HEK293 (cell line): Measurements from ENCODE around the gene ASIC3.
A peak's percentile ranks its signal among the peaks of the same experiment; 100 is the strongest.

Experiments used
- CTCF ChIA-PET: fragments of 350-600 bp; formaldehyde crosslinking; extraction: SDS; loops from one replicate; lab custom pipeline; 2021; ENCODE audit warnings: antibody characterized with exemption; lab: Yijun Ruan, JAX
- POLR2A ChIA-PET: fragments of 300-600 bp; formaldehyde crosslinking; extraction: SDS; loops from one replicate; lab custom pipeline; 2020; ENCODE audit warnings: antibody characterized with exemption, inconsistent platforms; lab: Yijun Ruan, JAX
- H3K27ac ChIP-seq: fragments of 200-500 bp; sonication (Bioruptor generic); 2 replicates; pipeline ENCODE4 v1.5.1; 2014; ENCODE audit warnings: low read depth, low read length, control low read depth, inconsistent platforms; ENCODE audit errors: extremely low read depth
- H3K36me3 ChIP-seq, 2 experiments: fragments of 200-500 bp in 1 of 2; sonication (Bioruptor generic) in 1 of 2; 1 replicate in 1 of 2; 2 replicates in 1 of 2; pipeline ENCODE4 v1.5.1; 2014 to 2017; ENCODE audit warnings: inconsistent platforms in 2 of 2, low read length in 2 of 2; ENCODE audit not compliant: control insufficient read depth in 2 of 2, insufficient read depth in 1 of 2
- H3K4me1 ChIP-seq: fragments of 200-500 bp; sonication (Bioruptor generic); 2 replicates; pipeline ENCODE4 v1.5.1; 2014; ENCODE audit warnings: mild to moderate bottlenecking, low read length, inconsistent platforms; ENCODE audit not compliant: control insufficient read depth, insufficient read depth
- H3K4me3 ChIP-seq: 2 replicates; pipeline ENCODE4 v1.5.1; 2011; ENCODE audit warnings: low read depth, mild to moderate bottlenecking, control low read depth, low read length, moderate library complexity
- H3K9me3 ChIP-seq: fragments of 200-500 bp; sonication (Bioruptor generic); 2 replicates; pipeline ENCODE4 v1.5.1; 2014; ENCODE audit warnings: low read depth, low read length, inconsistent platforms; ENCODE audit not compliant: control insufficient read depth, insufficient read depth
- ATF2 ChIP-seq: fragments of 450-650 bp; formaldehyde crosslinking; IDR thresholded peaks from 2 replicates; pipeline ENCODE4 v1.5.1; 2016; ENCODE audit warnings: missing biosample characterization, missing genetic modification characterization, low read depth
- EGR2 ChIP-seq: fragments of 450-650 bp; formaldehyde crosslinking; IDR thresholded peaks from 2 replicates; pipeline ENCODE4 v1.5.1; 2016; ENCODE audit warnings: low read depth, missing biosample characterization, missing genetic modification characterization
- GLIS1 ChIP-seq: fragments of 450-650 bp; formaldehyde crosslinking; IDR thresholded peaks from 2 replicates; pipeline ENCODE4 v1.5.1; 2016; ENCODE audit warnings: missing biosample characterization, missing genetic modification characterization
- GLIS2 ChIP-seq: fragments of 450-650 bp; formaldehyde crosslinking; IDR thresholded peaks from 2 replicates; pipeline ENCODE4 v1.5.1; 2016; ENCODE audit warnings: missing biosample characterization, missing genetic modification characterization
- KLF9 ChIP-seq: fragments of 450-650 bp; formaldehyde crosslinking; IDR thresholded peaks from 2 replicates; pipeline ENCODE4 v1.5.1; 2016; ENCODE audit warnings: missing biosample characterization, missing genetic modification characterization, low read depth
- OSR2 ChIP-seq: fragments of 450-650 bp; formaldehyde crosslinking; IDR thresholded peaks from 2 replicates; pipeline ENCODE4 v1.5.1; 2016; ENCODE audit warnings: missing biosample characterization, missing genetic modification characterization
- PRDM6 ChIP-seq: fragments of 450-650 bp; formaldehyde crosslinking; IDR thresholded peaks from 2 replicates; pipeline ENCODE4 v1.5.1; 2017; ENCODE audit warnings: missing biosample characterization, missing genetic modification characterization
- SP3 ChIP-seq: fragments of 450-650 bp; formaldehyde crosslinking; IDR thresholded peaks from 2 replicates; pipeline ENCODE4 v1.5.1; 2016; ENCODE audit warnings: missing biosample characterization, missing genetic modification characterization
- WT1 ChIP-seq: fragments of 450-650 bp; formaldehyde crosslinking; IDR thresholded peaks from 2 replicates; pipeline ENCODE4 v1.5.1; 2016; ENCODE audit warnings: missing biosample characterization, missing genetic modification characterization
- ZBTB17 ChIP-seq: fragments of 450-650 bp; formaldehyde crosslinking; IDR thresholded peaks from 2 replicates; pipeline ENCODE4 v1.5.1; 2016; ENCODE audit warnings: missing biosample characterization, missing genetic modification characterization
- ZBTB20 ChIP-seq: fragments of 450-650 bp; formaldehyde crosslinking; IDR thresholded peaks from 2 replicates; pipeline ENCODE4 v1.5.1; 2016; ENCODE audit warnings: missing biosample characterization, missing genetic modification characterization
- ZBTB48 ChIP-seq: fragments of 450-650 bp; formaldehyde crosslinking; IDR thresholded peaks from 2 replicates; pipeline ENCODE4 v1.5.1; 2016; ENCODE audit warnings: missing biosample characterization, missing genetic modification characterization
- ZFP3 ChIP-seq: fragments of 450-650 bp; formaldehyde crosslinking; IDR thresholded peaks from 2 replicates; pipeline ENCODE4 v1.5.1; 2016; ENCODE audit warnings: low read depth, missing biosample characterization, missing genetic modification characterization
- ZFP41 ChIP-seq: fragments of 450-650 bp; formaldehyde crosslinking; IDR thresholded peaks from 2 replicates; pipeline ENCODE4 v1.5.1; 2016; ENCODE audit warnings: missing biosample characterization, missing genetic modification characterization, borderline replicate concordance
- ZFP69B ChIP-seq: fragments of 450-650 bp; formaldehyde crosslinking; IDR thresholded peaks from 2 replicates; pipeline ENCODE4 v1.5.1; 2016; ENCODE audit warnings: missing biosample characterization, missing genetic modification characterization
- ZNF140 ChIP-seq: fragments of 450-650 bp; formaldehyde crosslinking; IDR thresholded peaks from 2 replicates; pipeline ENCODE4 v1.5.1; 2016; ENCODE audit warnings: missing biosample characterization, missing genetic modification characterization
- ZNF335 ChIP-seq: fragments of 450-650 bp; formaldehyde crosslinking; conservative IDR thresholded peaks from 2 replicates; pipeline ENCODE4 v1.5.1; 2016; ENCODE audit warnings: missing biosample characterization, missing genetic modification characterization
- ZNF404 ChIP-seq: fragments of 450-650 bp; formaldehyde crosslinking; IDR thresholded peaks from 2 replicates; pipeline ENCODE4 v1.5.1; 2017; ENCODE audit warnings: missing biosample characterization, missing genetic modification characterization
- ZNF501 ChIP-seq: fragments of 450-650 bp; formaldehyde crosslinking; IDR thresholded peaks from 2 replicates; pipeline ENCODE4 v1.5.1; 2016; ENCODE audit warnings: missing biosample characterization, missing genetic modification characterization
- ZNF513 ChIP-seq: fragments of 450-650 bp; IDR thresholded peaks from 2 replicates; pipeline ENCODE4 v1.5.1; 2018; ENCODE audit warnings: missing biosample characterization, missing genetic modification characterization
- ZNF629 ChIP-seq: fragments of 450-650 bp; formaldehyde crosslinking; IDR thresholded peaks from 2 replicates; pipeline ENCODE4 v1.5.1; 2017; ENCODE audit warnings: missing biosample characterization, missing genetic modification characterization
- ZNF792 ChIP-seq: fragments of 450-650 bp; formaldehyde crosslinking; IDR thresholded peaks from 2 replicates; pipeline ENCODE4 v1.5.1; 2016; ENCODE audit warnings: missing biosample characterization, missing genetic modification characterization
- ZSCAN23 ChIP-seq: fragments of 450-650 bp; formaldehyde crosslinking; IDR thresholded peaks from 2 replicates; pipeline ENCODE4 v1.5.1; 2016; ENCODE audit warnings: missing biosample characterization, missing genetic modification characterization
- ZXDB ChIP-seq: fragments of 450-650 bp; formaldehyde crosslinking; IDR thresholded peaks from 2 replicates; pipeline ENCODE4 v1.5.1; 2016; ENCODE audit warnings: missing biosample characterization, missing genetic modification characterization

Gene ASIC3

GRCh38 chr7:151083824-151084160, 35.5 kb downstream of the ASIC3 start:
- Histone ChIP-seq H3K27ac (no peak overlapping the region; the same call in 1 of the 2 replicates), H3K4me3 (peak overlapping the region; percentile 74), H3K9me3 (no peaks in the 10 kb centered on the region), H3K4me1 (peaks cover 7% of the 10 kb centered on the region), H3K36me3 (peaks cover 0 to 17% of the 10 kb centered on the region in 2 experiments; a peak in 1 of 3 replicates)
- TF ChIP-seq OSR2 = no peak
- 0 out of 2 replicates have a peak, but pooled peaks have one; percentile 33 for TF ChIP-seq ZNF501 (tag by site-specific recombination)
- TF ChIP-seq ZBTB17 (tag by site-specific recombination) = peak; percentile 23; the same call in 1 of the 2 replicates
- peak; percentile 61 for TF ChIP-seq ZBTB48 (tag by site-specific recombination)
- no peak for TF ChIP-seq ZFP3 (tag by site-specific recombination)
- TF ChIP-seq ZNF629 (tag by site-specific recombination) = 0 out of 2 replicates have a peak, but pooled peaks have one; percentile 9
- ChIA-PET POLR2A (interaction anchor here (1.0 to 3.0 kb wide), 2 partner anchors 18 to 55 kb away, joined by 3 to 16 read pairs; partner anchors contain the start of gene ABCB8), CTCF (interaction anchor here (0.6 to 2.2 kb wide), 7 partner anchors 8 to 231 kb away, joined by 3 to 7 read pairs (median 3); partner anchors contain the start of gene ABCB8)

GRCh38 chr7:151085329-151085690, 37.0 kb downstream of the ASIC3 start:
- Histone ChIP-seq H3K4me3 (no peak overlapping the region), H3K9me3 (no peaks in the 10 kb centered on the region), H3K36me3 (peaks cover 0 to 12% of the 10 kb centered on the region in 2 experiments; a peak in 1 of 3 replicates), H3K4me1 (peaks cover 7% of the 10 kb centered on the region), H3K27ac (no peak overlapping the region)
- POLR2A ChIA-PET = interaction anchor here (1.2 to 3.0 kb wide), 7 partner anchors 8 to 151 kb away, joined by 3 to 16 read pairs (median 6); partner anchors contain the start of genes ABCB8 and ABCF2
- TF ChIP-seq ZSCAN23 (tag by site-specific recombination) (0 out of 2 replicates have a peak, but pooled peaks have one; percentile 16), ZFP41 (tag by site-specific recombination) (no peak)
- CTCF ChIA-PET = interaction anchor here (0.6 to 2.2 kb wide), 13 partner anchors 20 to 102 kb away, joined by 3 to 19 read pairs (median 5); partner anchors contain the start of gene ABCB8

- Histone ChIP-seq H3K36me3 (peaks cover 0 to 15% of the 10 kb centered on the region in 2 experiments; a peak in 1 of 3 replicates), H3K4me3 (peak within 1 kb of the TSS; percentile 80), H3K9me3 (no peaks in the 10 kb centered on the region), H3K27ac (peak within 1 kb of the TSS; percentile 82), H3K4me1 (peaks cover 7% of the 10 kb centered on the region)
- ChIA-PET POLR2A (interaction anchor here (1.2 to 3.0 kb wide), 7 partner anchors 9 to 151 kb away, joined by 3 to 16 read pairs (median 6); partner anchors contain the start of genes ABCB8 and ABCF2), CTCF (interaction anchor here (0.6 to 2.2 kb wide), 10 partner anchors 21 to 75 kb away, joined by 3 to 19 read pairs (median 5); no protein-coding TSS in a partner anchor)
- no peak for TF ChIP-seq ZFP69B
- TF ChIP-seq ATF2 = no peak
- peak; percentile 90 for TF ChIP-seq GLIS1
- TF ChIP-seq ZXDB = peak; percentile 68
- TF ChIP-seq ZNF404 (tag by site-specific recombination) = no peak
- 0 out of 2 replicates have a peak, but pooled peaks have one; percentile 12 for TF ChIP-seq WT1 (tag by site-specific recombination)
- TF ChIP-seq ZNF335 (tag by site-specific recombination) = peak; percentile 82
- TF ChIP-seq ZBTB48 (tag by site-specific recombination) = peak; percentile 76
- peak; percentile 66 for TF ChIP-seq ZNF513 (tag by site-specific recombination)
- no peak for TF ChIP-seq PRDM6 (tag by site-specific recombination)
- TF ChIP-seq ZBTB20 (tag by site-specific recombination) = peak; percentile 87
- no peak for TF ChIP-seq ZNF792 (tag by site-specific recombination)
- TF ChIP-seq GLIS2 (tag by site-specific recombination) = peak; percentile 96
- peak; percentile 95 for TF ChIP-seq EGR2 (tag by site-specific recombination)
- peak; percentile 86 for TF ChIP-seq KLF9
- TF ChIP-seq ZNF140 (tag by site-specific recombination) = no peak
- TF ChIP-seq SP3 (tag by site-specific recombination) = peak; percentile 81
Measured at GRCh38 chr7:151085691-151086620, 37.6 kb downstream of the ASIC3 start, which contains the start of gene AGAP3. TSS of gene AGAP3 (plus strand) at chr7:151086475. CDS start at chr7:151086742, 267 bp downstream.
